OCI-LY3 (cell line): ENCODE measurements around the gene IMMP2L.
"Not testable (repeated sequence)": the region's sequence is repeated elsewhere in the genome, so short reads cannot be mapped to it uniquely, and the experiment has no call there.

Source experiments
- H2AFZ ChIP-seq: fragments of 200-600, 300-600 bp; shearing (Covaris generic); 2 replicates; pipeline ENCODE4 v1.6.0; 2014; ENCODE audit warnings: antibody characterized with exemption, low read depth, low read length
- H3K27ac ChIP-seq: fragments of 200-600, 300-600 bp; sonication (generic); 2 replicates; pipeline ENCODE4 v1.5.1; 2014; ENCODE audit warnings: mild to moderate bottlenecking, low read length, moderate library complexity, mixed read lengths
- H3K27me3 ChIP-seq: fragments of 200-600, 300-600 bp; sonication (generic); 2 replicates; pipeline ENCODE4 v1.6.1; 2014; ENCODE audit warnings: low read depth, low read length, mixed read lengths
- H3K36me3 ChIP-seq: fragments of 200-600, 300-600 bp; sonication (generic); replicated peaks from 2 replicates; pipeline ENCODE3; 2014; ENCODE audit warnings: low read depth, low read length, mixed read lengths
- H3K4me1 ChIP-seq: fragments of 300-600, 200-600 bp; sonication (generic); 2 replicates; pipeline ENCODE4 v1.6.1; 2014; ENCODE audit warnings: low read length, mixed read lengths
- H3K4me2 ChIP-seq: fragments of 200-600, 300-600 bp; sonication (generic); 2 replicates; pipeline ENCODE4 v1.6.1; 2014; ENCODE audit warnings: low read length, mixed read lengths
- H3K4me3 ChIP-seq: fragments of 300-600, 200-600 bp; sonication (generic); 2 replicates; pipeline ENCODE4 v1.5.1; 2014; ENCODE audit warnings: antibody characterized with exemption, mild to moderate bottlenecking, low read length, moderate library complexity
- H3K79me2 ChIP-seq: fragments of 300-600, 200-600 bp; shearing (Covaris generic); 2 replicates; pipeline ENCODE4 v1.6.1; 2014; ENCODE audit warnings: mild to moderate bottlenecking, low read length, mixed read lengths
- H3K9ac ChIP-seq: fragments of 300-600, 200-600 bp; shearing (Covaris generic); 2 replicates; pipeline ENCODE4 v1.6.0; 2014; ENCODE audit warnings: mild to moderate bottlenecking, low read length, moderate library complexity
- H3K9me3 ChIP-seq: fragments of 200-600, 300-600 bp; shearing (Covaris generic); 2 replicates; pipeline ENCODE4 v1.6.1; 2014; ENCODE audit warnings: low read length, mixed read lengths; ENCODE audit not compliant: insufficient read depth
- H4K20me1 ChIP-seq: fragments of 200-600, 300-600 bp; sonication (generic); 2 replicates; pipeline ENCODE4 v1.6.1; 2016; ENCODE audit warnings: low read length, mixed read lengths; ENCODE audit not compliant: insufficient read depth
- CTCF ChIP-seq: fragments of 200-600, 300-600 bp; sonication (generic); IDR thresholded peaks from 2 replicates; pipeline ENCODE4 v1.5.1; 2014; ENCODE audit warnings: antibody characterized with exemption, low read length, low read depth
- EZH2phosphoT487 ChIP-seq: fragments of 200-600 bp; shearing (Covaris generic); IDR thresholded peaks from 2 replicates; pipeline ENCODE4 v1.6.1; 2018; ENCODE audit warnings: antibody characterized with exemption, mixed run types, low read depth

IMMP2L gene

DNA sequence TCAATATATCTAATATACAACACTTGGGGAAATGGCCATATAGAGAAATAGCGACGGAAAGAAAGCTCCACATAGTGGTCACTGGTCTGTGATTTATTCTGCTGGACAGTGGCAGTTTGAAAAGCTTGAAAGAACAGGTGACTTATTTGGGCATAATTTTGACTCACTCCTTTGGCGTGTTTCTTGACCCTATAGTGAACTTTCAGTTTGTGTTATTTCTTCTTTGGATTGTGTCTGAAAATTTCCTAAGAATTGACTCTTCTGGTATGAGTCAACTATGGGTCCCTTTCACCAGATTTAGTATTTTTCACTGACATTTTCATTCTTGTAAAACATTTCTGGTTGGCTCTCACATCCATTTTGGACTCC is 25.8 kb upstream of the IMMP2L start:
- no peaks in the 10 kb centered on the region for H4K20me1 ChIP-seq
- H2AFZ ChIP-seq, result no peak overlapping the region
- H3K27ac ChIP-seq, result no peak overlapping the region
- no peaks in the 10 kb centered on the region for H3K9me3 ChIP-seq
- no peaks in the 10 kb centered on the region for H3K4me1 ChIP-seq
- no peaks in the 10 kb centered on the region for H3K36me3 ChIP-seq
- H3K4me3 ChIP-seq, result no peak overlapping the region
- no peak overlapping the region for H3K9ac ChIP-seq
- no peaks in the 10 kb centered on the region for H3K79me2 ChIP-seq
- no peak for TF ChIP-seq CTCF
- no peak for TF ChIP-seq EZH2phosphoT487
- H3K27me3 ChIP-seq, result no peaks in the 10 kb centered on the region
- no peak overlapping the region for H3K4me2 ChIP-seq

DNA sequence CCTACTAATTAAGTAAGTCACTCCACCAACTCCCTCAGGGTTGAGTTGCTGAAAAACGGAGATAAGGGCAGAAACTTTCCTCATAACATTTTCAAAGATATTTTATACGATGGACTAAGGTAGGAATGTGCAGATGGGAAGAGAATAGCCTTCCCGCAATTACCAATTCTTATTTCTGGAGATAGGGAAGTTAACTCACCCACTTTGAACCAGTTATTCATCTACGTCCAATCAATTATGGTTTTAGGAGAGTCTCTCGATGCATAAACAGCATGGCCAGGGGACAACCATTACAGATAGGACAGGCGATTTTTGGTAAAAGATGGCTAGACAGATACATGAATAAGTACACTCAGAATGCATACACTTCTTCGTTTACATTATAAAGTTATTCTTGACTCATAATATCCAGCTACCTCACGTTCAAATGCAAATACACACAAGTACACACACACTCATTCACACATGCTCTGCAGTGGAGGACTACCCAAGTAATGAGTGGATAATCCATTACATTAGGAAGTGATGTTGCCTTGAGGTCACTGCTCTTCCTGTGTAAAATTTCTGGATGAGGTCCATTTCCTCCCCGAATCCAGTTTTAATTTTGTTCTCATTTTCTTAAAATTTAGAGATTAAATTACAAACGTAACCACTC is 25.2 kb upstream of the IMMP2L start:
- no peak overlapping the region for H3K4me2 ChIP-seq
- H3K27ac ChIP-seq, result no peak overlapping the region
- TF ChIP-seq EZH2phosphoT487 (no peak), CTCF (no peak)
- H3K9me3 ChIP-seq, result no peaks in the 10 kb centered on the region
- H4K20me1 ChIP-seq, result no peaks in the 10 kb centered on the region
- H3K4me1 ChIP-seq, result no peaks in the 10 kb centered on the region
- H3K36me3 ChIP-seq, result no peaks in the 10 kb centered on the region
- H3K79me2 ChIP-seq, result no peaks in the 10 kb centered on the region
- no peak overlapping the region for H3K9ac ChIP-seq
- no peak overlapping the region for H3K4me3 ChIP-seq
- H3K27me3 ChIP-seq, result no peaks in the 10 kb centered on the region
- H2AFZ ChIP-seq, result no peak overlapping the region

DNA sequence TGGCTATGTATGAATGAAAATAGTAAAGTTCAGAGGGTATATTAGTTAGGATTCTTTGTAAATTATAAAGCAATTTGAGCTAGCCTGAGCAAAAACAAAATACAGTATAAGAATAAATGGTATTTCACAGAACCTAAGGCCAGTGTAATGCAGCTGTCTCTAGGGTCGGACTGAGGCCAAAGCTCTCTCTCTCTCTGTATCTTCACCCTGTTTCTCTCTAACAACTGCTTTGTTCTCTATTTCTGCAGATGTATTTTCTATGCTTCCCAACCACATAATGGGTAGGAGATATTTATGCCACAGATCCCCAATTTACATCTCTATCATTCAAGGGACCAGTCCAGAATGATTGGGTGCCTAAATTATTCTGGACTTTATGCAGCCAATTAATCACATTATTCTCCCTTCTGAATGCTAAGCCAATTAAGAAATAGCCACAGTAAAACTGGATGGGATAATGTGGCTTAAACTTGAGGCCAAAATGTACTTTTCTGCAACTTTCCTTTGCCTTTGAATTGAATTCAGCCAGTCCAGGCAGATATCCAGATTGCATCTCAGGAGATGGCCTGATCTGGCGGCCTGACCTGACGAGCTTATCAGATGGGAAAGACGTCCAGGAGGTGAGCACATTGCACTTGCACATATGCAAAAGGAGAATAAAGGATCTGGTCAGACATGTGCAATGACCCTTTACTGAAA is 24.6 kb upstream of the IMMP2L start:
- Histone ChIP-seq H3K9ac (no peak overlapping the region), H3K9me3 (no peaks in the 10 kb centered on the region), H3K27me3 (no peaks in the 10 kb centered on the region), H2AFZ (no peak overlapping the region), H3K79me2 (no peaks in the 10 kb centered on the region), H3K4me2 (no peak overlapping the region), H3K4me1 (no peaks in the 10 kb centered on the region), H3K27ac (no peak overlapping the region), H4K20me1 (no peaks in the 10 kb centered on the region), H3K4me3 (no peak overlapping the region), H3K36me3 (no peaks in the 10 kb centered on the region)
- TF ChIP-seq EZH2phosphoT487, result no peak
- TF ChIP-seq CTCF, result no peak

DNA sequence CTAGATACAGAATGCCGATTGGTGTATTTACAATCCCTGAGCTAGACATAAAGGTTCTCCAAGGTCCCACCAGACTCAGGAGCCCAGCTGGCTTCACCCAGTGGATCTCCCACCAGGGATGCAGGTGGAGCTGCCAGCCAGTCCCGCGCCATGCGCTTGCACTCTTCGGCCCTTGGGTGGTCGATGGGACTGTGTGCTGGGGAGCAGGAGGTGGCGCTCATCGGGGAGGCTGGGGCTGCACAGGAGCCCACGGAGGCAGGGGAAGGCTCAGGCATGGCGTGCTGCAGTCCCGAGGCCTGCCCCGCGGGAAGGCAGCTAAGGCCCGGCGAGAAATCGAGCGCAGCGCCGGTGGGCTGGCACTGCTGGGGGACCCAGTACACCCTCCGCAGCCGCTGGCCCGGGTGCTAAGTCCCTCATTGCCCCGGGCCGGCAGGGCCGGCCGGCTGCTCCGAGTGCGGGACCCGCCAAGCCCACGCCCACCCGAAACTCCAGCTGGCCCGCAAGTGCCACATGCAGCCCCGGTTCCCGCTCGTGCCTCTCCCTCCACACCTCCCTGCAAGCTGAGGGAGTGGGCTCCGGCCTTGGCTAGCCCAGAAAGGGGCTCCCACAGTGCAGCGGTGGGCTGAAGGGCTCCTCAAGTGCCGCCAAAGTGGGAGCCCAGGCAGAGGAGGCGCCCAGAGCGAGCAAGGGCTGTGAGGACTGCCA is 19.6 kb upstream of the IMMP2L start:
- H2AFZ ChIP-seq, H4K20me1 ChIP-seq, H3K9me3 ChIP-seq, H3K4me1 ChIP-seq, H3K79me2 ChIP-seq, H3K27ac ChIP-seq, H3K36me3 ChIP-seq, H3K9ac ChIP-seq, H3K27me3 ChIP-seq, H3K4me3 ChIP-seq, H3K4me2 ChIP-seq: not testable (repeated sequence)

DNA sequence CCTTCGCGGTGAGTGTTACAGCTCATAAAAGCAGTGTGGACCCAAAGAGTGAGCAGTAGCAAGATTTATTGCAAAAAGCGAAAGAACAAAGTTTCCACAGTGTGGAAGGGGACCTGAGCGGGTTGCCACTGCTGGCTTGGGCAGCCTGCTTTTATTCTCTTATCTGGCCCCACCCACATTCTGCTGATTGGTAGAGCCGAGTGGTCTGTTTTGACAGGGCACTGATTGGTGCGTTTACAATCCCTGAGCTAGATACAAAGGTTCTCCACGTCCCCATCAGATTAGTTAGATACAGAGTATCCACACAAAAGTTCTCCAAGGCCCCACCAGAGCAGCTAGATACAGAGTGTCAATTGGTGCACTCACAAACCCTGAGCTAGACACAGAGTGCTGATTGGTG is 18.9 kb upstream of the IMMP2L start:
- not testable (repeated sequence) for H3K36me3 ChIP-seq, H3K4me1 ChIP-seq, H3K4me2 ChIP-seq, H3K27me3 ChIP-seq, H3K4me3 ChIP-seq, H3K27ac ChIP-seq, H2AFZ ChIP-seq, H3K9ac ChIP-seq, H3K9me3 ChIP-seq, H4K20me1 ChIP-seq, H3K79me2 ChIP-seq
